Nephron (organoid): ENCODE results near the gene CIDEA.

ENCODE experiments used
- H3K27ac Mint-ChIP-seq, 3 experiments: 2 replicates each; pipeline ENCODE4 v1.8.0; 2020; ENCODE audit warnings: mixed read lengths in 3 of 3, mild to moderate bottlenecking in 2 of 3, moderate library complexity in 1 of 3
- H3K27me3 Mint-ChIP-seq: 2 replicates; pipeline ENCODE4 v1.8.0; 2021; ENCODE audit warnings: low read depth, mild to moderate bottlenecking, moderate library complexity, mixed read lengths
- H3K36me3 Mint-ChIP-seq: 2 replicates; pipeline ENCODE4 v1.8.0; 2020; ENCODE audit warnings: low read depth, mixed read lengths
- H3K4me1 Mint-ChIP-seq: 2 replicates; pipeline ENCODE4 v1.8.0; 2020; ENCODE audit warnings: mixed read lengths
- H3K4me3 Mint-ChIP-seq, 3 experiments: 2 replicates each; pipeline ENCODE4 v1.8.0; 2020; ENCODE audit warnings: mild to moderate bottlenecking in 3 of 3, mixed read lengths in 3 of 3, moderate library complexity in 2 of 3
- H3K9me3 Mint-ChIP-seq: 2 replicates; pipeline ENCODE4 v1.8.0; 2020; ENCODE audit warnings: mixed read lengths
- TF ChIP-seq, protein P1 (sequence below), 3 experiments: fragments of 200-600 bp; sonication (generic); IDR thresholded peaks; one replicate each; pipeline ENCODE4 v1.5.0; 2021; ENCODE audit warnings: antibody characterized with exemption in 3 of 3; ENCODE audit not compliant: unreplicated experiment in 3 of 3

The CIDEA gene

DNA sequence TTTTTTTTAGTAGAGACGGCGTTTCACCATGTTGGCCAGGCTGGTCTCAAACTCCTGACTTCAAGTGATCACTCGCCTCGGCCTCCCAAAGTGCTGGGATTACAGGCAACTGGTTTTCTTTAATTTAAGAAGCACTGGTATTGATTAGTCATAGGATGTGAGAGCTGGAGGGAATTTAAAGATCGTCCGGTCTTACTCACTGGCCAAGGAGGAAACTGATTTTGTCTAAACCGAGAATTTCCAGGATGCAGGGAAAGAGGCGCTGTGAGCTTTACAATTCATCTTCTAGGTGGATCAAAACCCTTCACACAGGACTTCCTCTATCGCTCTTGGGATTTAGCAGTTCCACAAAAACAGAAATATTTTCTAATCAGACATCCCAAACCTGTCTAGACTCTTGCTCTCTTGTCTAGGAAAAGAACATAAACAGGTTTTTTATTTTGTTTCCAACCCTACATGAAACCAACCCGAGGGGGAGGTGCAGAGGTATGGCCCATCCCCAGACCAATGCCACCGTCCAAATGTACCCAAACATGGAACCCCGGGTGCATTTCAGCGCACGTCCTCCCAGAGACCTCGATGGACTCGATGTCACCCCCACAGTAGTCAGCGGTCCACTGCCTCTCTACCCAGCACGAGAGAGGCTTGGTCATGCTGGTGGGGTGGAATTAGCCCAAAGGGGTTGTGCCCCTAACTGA lies 41.4 kb downstream of the CIDEA start:
- H3K27me3 Mint-ChIP-seq, result peaks cover 16% of the 10 kb centered on the region
- no peaks in the 10 kb centered on the region for H3K36me3 Mint-ChIP-seq
- no peak overlapping the region for H3K27ac Mint-ChIP-seq
- TF ChIP-seq, protein P1, sequence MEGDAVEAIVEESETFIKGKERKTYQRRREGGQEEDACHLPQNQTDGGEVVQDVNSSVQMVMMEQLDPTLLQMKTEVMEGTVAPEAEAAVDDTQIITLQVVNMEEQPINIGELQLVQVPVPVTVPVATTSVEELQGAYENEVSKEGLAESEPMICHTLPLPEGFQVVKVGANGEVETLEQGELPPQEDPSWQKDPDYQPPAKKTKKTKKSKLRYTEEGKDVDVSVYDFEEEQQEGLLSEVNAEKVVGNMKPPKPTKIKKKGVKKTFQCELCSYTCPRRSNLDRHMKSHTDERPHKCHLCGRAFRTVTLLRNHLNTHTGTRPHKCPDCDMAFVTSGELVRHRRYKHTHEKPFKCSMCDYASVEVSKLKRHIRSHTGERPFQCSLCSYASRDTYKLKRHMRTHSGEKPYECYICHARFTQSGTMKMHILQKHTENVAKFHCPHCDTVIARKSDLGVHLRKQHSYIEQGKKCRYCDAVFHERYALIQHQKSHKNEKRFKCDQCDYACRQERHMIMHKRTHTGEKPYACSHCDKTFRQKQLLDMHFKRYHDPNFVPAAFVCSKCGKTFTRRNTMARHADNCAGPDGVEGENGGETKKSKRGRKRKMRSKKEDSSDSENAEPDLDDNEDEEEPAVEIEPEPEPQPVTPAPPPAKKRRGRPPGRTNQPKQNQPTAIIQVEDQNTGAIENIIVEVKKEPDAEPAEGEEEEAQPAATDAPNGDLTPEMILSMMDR (IDR thresholded peaks at IDR 0.05; ENCODE audit: unreplicated experiment in 3 of 3), result no peak
- peaks cover 2% of the 10 kb centered on the region for H3K9me3 Mint-ChIP-seq
- peaks cover 11% of the 10 kb centered on the region for H3K4me1 Mint-ChIP-seq
- H3K4me3 Mint-ChIP-seq, result no peak overlapping the region

DNA sequence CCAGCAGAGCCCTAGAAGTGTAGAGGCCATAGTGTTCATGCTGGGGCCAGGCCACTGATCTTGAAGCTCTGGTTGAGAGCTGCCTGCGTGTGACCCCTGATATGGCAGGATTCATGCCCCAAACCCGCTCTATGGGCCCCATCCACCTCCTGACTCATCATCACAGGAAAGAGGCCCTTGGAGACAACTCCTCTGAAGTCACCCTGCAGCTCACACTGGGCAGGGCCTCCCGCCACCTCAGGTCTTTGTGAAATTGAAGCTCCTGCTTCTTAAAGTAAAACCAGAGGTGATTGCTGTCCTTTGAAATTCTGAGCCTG lies 41.9 kb downstream of the CIDEA start:
- no peaks in the 10 kb centered on the region for H3K36me3 Mint-ChIP-seq
- H3K27ac Mint-ChIP-seq, result no peak overlapping the region
- H3K27me3 Mint-ChIP-seq, result peaks cover 16% of the 10 kb centered on the region
- H3K9me3 Mint-ChIP-seq, result peaks cover 2% of the 10 kb centered on the region
- no peak overlapping the region for H3K4me3 Mint-ChIP-seq
- TF ChIP-seq, protein P1 (IDR thresholded peaks at IDR 0.05; ENCODE audit: unreplicated experiment in 3 of 3), result no peak
- H3K4me1 Mint-ChIP-seq, result peaks cover 11% of the 10 kb centered on the region

DNA sequence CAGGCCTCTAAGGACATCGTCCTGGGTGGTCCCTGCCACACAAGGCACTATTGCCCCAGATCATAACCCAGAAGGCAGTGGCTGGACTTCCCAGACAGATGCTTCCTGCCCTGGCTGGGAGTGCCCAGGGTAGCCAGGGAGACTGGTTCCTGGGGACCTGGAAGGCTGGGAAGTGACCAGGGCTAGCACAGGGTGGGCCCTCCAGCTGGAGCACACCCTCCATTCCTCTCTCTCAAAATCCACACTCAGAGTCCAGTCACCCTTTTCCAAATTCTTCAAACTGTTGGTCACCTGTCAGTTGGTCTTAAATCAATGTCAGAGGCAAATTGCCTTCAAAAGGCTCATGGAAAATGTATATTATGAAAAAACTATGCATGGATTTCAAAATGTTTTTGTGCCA lies 42.3 kb downstream of the CIDEA start:
- Mint-ChIP-seq H3K27ac (no peak overlapping the region), H3K27me3 (peaks cover 14% of the 10 kb centered on the region), H3K4me3 (no peak overlapping the region), H3K36me3 (no peaks in the 10 kb centered on the region), H3K9me3 (peaks cover 2% of the 10 kb centered on the region), H3K4me1 (peaks cover 8% of the 10 kb centered on the region)
- TF ChIP-seq, protein P1 (IDR thresholded peaks at IDR 0.05; ENCODE audit: unreplicated experiment in 3 of 3), result no peak

DNA sequence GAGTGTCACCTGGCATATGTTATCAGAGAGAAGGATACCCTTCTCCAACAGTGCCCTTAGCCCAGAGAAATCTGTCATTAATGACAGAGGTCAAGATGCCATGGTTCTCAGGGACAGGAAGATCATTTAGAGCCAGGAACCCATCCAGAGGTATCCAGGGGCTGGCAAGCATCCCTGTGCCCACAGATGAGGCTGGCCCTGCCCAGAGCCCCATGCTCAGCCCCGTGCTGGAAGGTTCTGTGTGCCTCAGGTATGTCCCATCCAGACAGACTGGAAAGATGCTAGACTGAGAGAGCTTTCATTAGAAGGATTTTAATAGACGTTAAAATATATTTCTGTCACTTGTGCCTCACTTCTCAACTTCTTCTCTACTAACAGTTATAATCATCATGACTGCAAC lies 45.7 kb downstream of the CIDEA start:
- no peaks in the 10 kb centered on the region for H3K36me3 Mint-ChIP-seq
- peaks cover 14% of the 10 kb centered on the region for H3K27me3 Mint-ChIP-seq
- TF ChIP-seq, protein P1 (IDR thresholded peaks at IDR 0.05; ENCODE audit: unreplicated experiment in 3 of 3), result no peak
- H3K4me3 Mint-ChIP-seq, result no peak overlapping the region
- no peak overlapping the region for H3K27ac Mint-ChIP-seq
- peaks cover 3% of the 10 kb centered on the region for H3K4me1 Mint-ChIP-seq
- no peaks in the 10 kb centered on the region for H3K9me3 Mint-ChIP-seq

DNA sequence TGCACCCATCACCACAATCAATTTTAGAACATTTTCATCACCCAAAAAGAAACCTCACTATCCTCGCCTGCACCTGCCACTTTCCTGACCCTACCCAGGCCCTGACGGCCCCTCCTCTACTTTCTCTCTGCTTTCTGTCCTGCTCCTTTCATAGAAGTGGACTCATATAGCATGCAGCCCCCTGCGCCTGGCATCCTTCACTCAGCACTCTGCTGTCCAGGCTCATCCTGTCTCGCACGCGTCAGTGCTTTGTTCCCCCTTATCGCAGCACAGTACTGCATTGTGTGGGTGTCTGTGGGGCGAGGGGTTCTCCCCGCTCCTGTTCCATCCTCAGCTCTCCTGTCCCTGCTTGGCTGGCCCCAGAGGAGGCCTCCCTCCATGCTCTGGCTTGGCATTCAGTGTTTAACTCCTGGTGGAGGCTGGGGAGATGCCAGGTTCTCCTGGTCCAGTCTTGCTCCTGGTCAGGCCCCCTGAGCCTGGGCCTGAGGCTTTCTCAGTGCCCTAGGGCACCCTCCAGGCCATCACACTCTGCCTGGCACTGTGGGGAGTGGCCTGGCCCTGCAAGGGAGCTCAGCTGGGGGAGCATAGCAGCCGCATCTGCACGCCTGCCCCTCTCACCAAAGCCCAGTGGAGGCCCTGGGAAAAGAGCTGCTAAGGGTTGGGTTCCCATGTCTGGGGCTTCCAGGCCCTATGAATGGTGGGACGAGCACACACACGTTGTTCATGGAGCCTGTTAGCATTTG lies 47.3 kb downstream of the CIDEA start:
- H3K4me1 Mint-ChIP-seq, result peaks cover 14% of the 10 kb centered on the region
- no peaks in the 10 kb centered on the region for H3K36me3 Mint-ChIP-seq
- H3K4me3 Mint-ChIP-seq, result no peak overlapping the region
- H3K27me3 Mint-ChIP-seq, result peaks cover 24% of the 10 kb centered on the region
- no peaks in the 10 kb centered on the region for H3K9me3 Mint-ChIP-seq
- TF ChIP-seq, protein P1 (IDR thresholded peaks at IDR 0.05; ENCODE audit: unreplicated experiment in 3 of 3), result no peak
- no peak overlapping the region for H3K27ac Mint-ChIP-seq
